BJ (cell line): ENCODE data around the gene CBFB. TPM values are rescaled to one million over a fixed set of nuclear protein-coding genes. Genes with fewer than 3 reads are reported as not detected.

ENCODE experiments used
- CTCF ChIA-PET: fragments of 350-600 bp; formaldehyde crosslinking; extraction: SDS; loops from one replicate; lab custom pipeline; 2021; ENCODE audit warnings: antibody characterized with exemption, inconsistent platforms; lab: Yijun Ruan, JAX
- POLR2A ChIA-PET: fragments of 300-600 bp; sonication (Branson Sonifier 250); formaldehyde crosslinking; extraction: SDS; loops from one replicate; lab custom pipeline; 2021; ENCODE audit warnings: antibody characterized with exemption; lab: Charles Lee
- DNase-seq: peaks from one replicate; pipeline ENCODE4 v3.0.0-alpha.2; 2011; ENCODE audit warnings: low read depth
- H3K27me3 ChIP-seq: 2 replicates; pipeline ENCODE4 v1.6.0; 2011; ENCODE audit warnings: low read length; ENCODE audit not compliant: control insufficient read depth, insufficient read depth
- H3K36me3 ChIP-seq: 2 replicates; pipeline ENCODE4 v1.5.1; 2011; ENCODE audit warnings: low read length; ENCODE audit not compliant: control insufficient read depth, insufficient read depth
- H3K4me3 ChIP-seq: 2 replicates; pipeline ENCODE4 v1.5.1; 2011; ENCODE audit warnings: low read depth, mild to moderate bottlenecking, control low read depth, low read length
- polyA plus RNA-seq: library from polyadenylated mRNA; depleted of rRNA; stranded (reverse); fragments of >200 nt; gene quantifications from 2 replicates; pipeline ENCODE4 v1.2.3, GENCODE V29; 2011
- TF ChIP-seq, protein P1 (sequence below): IDR thresholded peaks from 2 replicates; pipeline ENCODE4 v1.5.1; 2011; ENCODE audit warnings: low read depth, mild to moderate bottlenecking, control low read depth, inconsistent platforms, low read length, moderate library complexity; ENCODE audit not compliant: insufficient read depth

CBFB gene
- polyA plus RNA-seq, 1 experiment, result 14.7 TPM

DNA sequence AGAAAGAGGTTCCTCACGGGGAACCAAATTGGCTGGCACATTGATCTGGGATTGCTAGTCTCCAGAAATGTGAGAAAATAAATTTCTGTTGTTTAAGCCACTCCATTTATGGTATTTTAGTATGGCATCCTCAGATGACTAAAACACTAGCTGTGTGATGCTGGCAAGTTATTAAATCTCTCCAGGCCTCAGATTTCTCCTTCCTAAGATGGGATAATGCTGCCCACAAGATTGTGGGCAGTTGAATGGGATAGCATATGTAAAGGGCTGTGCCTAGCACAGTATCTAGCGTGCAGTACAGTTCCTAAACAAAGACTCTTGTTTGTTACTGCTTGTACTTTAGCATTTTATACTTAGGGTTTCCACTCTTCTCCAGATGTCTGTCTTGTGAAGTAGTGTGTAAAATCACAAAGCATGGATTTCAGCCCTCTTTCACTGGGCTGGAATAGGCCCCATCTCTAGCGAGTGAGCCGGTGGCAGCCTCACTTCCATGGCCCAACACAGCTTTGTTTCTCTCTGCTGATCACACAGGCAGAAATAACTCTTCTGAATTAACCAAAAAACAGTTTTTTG, 42.6 kb downstream of the CBFB start:
- no peaks in the 10 kb centered on the region for H3K27me3 ChIP-seq
- ChIA-PET CTCF (interaction anchor here (1.7 kb wide), 1 partner anchor 54 kb away, joined by 4 read pairs; no protein-coding TSS in a partner anchor), POLR2A (no interaction called here)
- no peak overlapping the region for H3K4me3 ChIP-seq
- H3K36me3 ChIP-seq, result peaks cover 14% of the 10 kb centered on the region
- no peak for DNase-seq
- TF ChIP-seq, protein P1, sequence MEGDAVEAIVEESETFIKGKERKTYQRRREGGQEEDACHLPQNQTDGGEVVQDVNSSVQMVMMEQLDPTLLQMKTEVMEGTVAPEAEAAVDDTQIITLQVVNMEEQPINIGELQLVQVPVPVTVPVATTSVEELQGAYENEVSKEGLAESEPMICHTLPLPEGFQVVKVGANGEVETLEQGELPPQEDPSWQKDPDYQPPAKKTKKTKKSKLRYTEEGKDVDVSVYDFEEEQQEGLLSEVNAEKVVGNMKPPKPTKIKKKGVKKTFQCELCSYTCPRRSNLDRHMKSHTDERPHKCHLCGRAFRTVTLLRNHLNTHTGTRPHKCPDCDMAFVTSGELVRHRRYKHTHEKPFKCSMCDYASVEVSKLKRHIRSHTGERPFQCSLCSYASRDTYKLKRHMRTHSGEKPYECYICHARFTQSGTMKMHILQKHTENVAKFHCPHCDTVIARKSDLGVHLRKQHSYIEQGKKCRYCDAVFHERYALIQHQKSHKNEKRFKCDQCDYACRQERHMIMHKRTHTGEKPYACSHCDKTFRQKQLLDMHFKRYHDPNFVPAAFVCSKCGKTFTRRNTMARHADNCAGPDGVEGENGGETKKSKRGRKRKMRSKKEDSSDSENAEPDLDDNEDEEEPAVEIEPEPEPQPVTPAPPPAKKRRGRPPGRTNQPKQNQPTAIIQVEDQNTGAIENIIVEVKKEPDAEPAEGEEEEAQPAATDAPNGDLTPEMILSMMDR, result no peak

- no peaks in the 10 kb centered on the region for H3K27me3 ChIP-seq
- ChIA-PET POLR2A (no interaction called here), CTCF (no interaction called here)
- no peak for DNase-seq
- peaks cover 7% of the 10 kb centered on the region for H3K36me3 ChIP-seq
- no peak overlapping the region for H3K4me3 ChIP-seq
- TF ChIP-seq, protein P1, result no peak
Measured at GRCh38 chr16:67075331-67075730, 46.4 kb downstream of the CBFB start.

GRCh38 chr16:67077871-67078270, 48.9 kb downstream of the CBFB start:
- TF ChIP-seq, protein P1, result no peak
- CTCF ChIA-PET, result interaction anchor here (0.6 to 1.1 kb wide), 2 partner anchors 51 to 262 kb away, joined by 3 to 4 read pairs; no protein-coding TSS in a partner anchor
- POLR2A ChIA-PET, result interaction anchor here (0.5 kb wide), 1 partner anchor 527 kb away, joined by 7 read pairs; no protein-coding TSS in a partner anchor
- no peak overlapping the region for H3K4me3 ChIP-seq
- peaks cover 4% of the 10 kb centered on the region for H3K36me3 ChIP-seq
- DNase-seq, result no peak
- no peaks in the 10 kb centered on the region for H3K27me3 ChIP-seq

GRCh38 chr16:67082100-67082499, 53.2 kb downstream of the CBFB start:
- POLR2A ChIA-PET, result interaction anchor here (0.6 kb wide), 1 partner anchor 276 kb away, joined by 4 read pairs; no protein-coding TSS in a partner anchor

DNA sequence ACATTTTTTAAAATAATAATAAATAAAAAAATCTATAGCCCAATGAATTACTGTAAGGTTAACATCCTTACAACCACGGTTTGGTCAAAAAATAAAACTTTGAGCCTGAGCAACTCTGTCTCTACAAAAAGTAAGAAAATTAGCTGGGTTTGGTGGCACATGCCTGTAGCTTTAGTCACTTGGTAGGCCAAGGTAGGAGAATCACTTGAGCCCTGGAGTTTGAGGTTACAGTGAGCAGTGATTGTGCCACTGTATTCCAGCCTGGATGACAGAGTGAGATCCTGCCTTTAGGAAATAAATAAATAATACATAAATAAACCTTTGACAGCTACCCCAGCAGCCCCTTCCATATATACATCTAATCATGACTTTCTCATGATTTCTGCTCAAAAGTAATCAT, 53.9 kb downstream of the CBFB start:
- ChIA-PET POLR2A (interaction anchor here (0.6 kb wide), 1 partner anchor 277 kb away, joined by 4 read pairs; no protein-coding TSS in a partner anchor), CTCF (interaction anchor here (1.1 kb wide), 2 partner anchors 9 to 19 kb away, joined by 3 to 4 read pairs; no protein-coding TSS in a partner anchor)
- TF ChIP-seq, protein P1, result no peak
- no peak for DNase-seq
- H3K4me3 ChIP-seq, result no peak overlapping the region
- H3K27me3 ChIP-seq, result no peaks in the 10 kb centered on the region
- no peaks in the 10 kb centered on the region; the same call in 1 of the 2 replicates for H3K36me3 ChIP-seq

More at GRCh38 chr16:67082100-67082499, 53.2 kb downstream of the CBFB start:
- TF ChIP-seq, protein P1, result no peak
- CTCF ChIA-PET, result interaction anchor here (1.1 kb wide), 1 partner anchor 20 kb away, joined by 4 read pairs; no protein-coding TSS in a partner anchor
- Histone ChIP-seq H3K27me3 (no peaks in the 10 kb centered on the region), H3K4me3 (no peak overlapping the region), H3K36me3 (no peaks in the 10 kb centered on the region; the same call in 1 of the 2 replicates)
- no peak for DNase-seq
